IPS-18a (cell line): Measurements from ENCODE around the gene RNF13.

Experiments used
- H3K27ac ChIP-seq: one replicate; pipeline ENCODE4 v1.5.1; 2013; ENCODE audit warnings: low read length
- H3K27me3 ChIP-seq: one replicate; pipeline ENCODE4 v1.6.1; 2013; ENCODE audit warnings: mild to moderate bottlenecking, low read length; ENCODE audit not compliant: control insufficient read depth, insufficient read depth
- H3K36me3 ChIP-seq: one replicate; pipeline ENCODE4 v1.6.1; 2013; ENCODE audit warnings: low read depth, low read length; ENCODE audit not compliant: control insufficient read depth
- H3K4me1 ChIP-seq: one replicate; pipeline ENCODE4 v1.6.1; 2013; ENCODE audit warnings: low read depth, low read length; ENCODE audit not compliant: control insufficient read depth
- H3K4me3 ChIP-seq: one replicate; pipeline ENCODE4 v1.5.1; 2013; ENCODE audit warnings: low read length
- H3K9ac ChIP-seq: one replicate; pipeline ENCODE4 v1.6.1; 2013; ENCODE audit warnings: mild to moderate bottlenecking, low read length, moderate library complexity
- H3K9me3 ChIP-seq: one replicate; pipeline ENCODE4 v1.6.1; 2013; ENCODE audit warnings: low read depth, low read length; ENCODE audit not compliant: control insufficient read depth

The RNF13 gene

DNA sequence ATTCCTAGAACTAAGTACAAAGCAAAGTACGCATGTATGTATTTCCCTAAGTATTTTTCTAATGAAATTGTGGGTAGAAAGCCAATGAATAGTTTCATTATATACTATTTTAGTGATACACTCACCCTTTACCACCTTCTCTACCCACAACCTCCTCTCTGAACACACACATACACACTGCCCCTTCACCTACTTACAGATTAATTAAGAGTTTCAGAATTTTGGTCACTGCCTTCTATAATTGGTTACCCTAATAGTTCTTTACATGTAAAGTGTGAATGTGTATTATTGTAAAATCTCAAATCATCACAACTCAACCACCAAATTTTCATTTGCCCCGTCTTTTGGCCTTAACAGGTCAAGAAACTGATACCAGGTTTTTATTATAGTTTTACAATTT is 150.5 kb downstream of the RNF13 start:
- Histone ChIP-seq H3K9ac (no peak overlapping the region), H3K4me1 (peaks cover 25% of the 10 kb centered on the region), H3K4me3 (no peak overlapping the region), H3K27ac (no peak overlapping the region), H3K9me3 (no peaks in the 10 kb centered on the region), H3K36me3 (peaks cover 61% of the 10 kb centered on the region), H3K27me3 (no peaks in the 10 kb centered on the region)

DNA sequence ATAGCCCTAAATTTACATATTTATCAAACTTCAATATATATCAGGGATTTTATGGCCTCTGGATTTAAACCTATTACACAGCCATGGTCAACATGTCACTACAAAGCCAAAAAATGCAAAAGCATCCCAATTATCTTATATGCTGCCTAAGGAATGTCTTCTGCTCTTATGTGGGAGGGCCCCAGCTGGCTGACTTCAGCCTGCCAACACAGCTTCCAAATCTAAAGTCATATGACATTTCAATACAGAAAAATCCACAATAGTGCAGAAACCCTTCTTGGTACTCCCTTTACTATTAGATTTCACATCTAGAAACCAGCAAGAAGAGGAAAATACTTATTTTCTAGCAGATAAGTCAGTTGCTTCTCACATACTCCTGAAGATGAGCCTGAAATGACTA is 151.3 kb downstream of the RNF13 start:
- no peaks in the 10 kb centered on the region for H3K27me3 ChIP-seq
- H3K4me1 ChIP-seq = peaks cover 25% of the 10 kb centered on the region
- H3K9ac ChIP-seq = no peak overlapping the region
- H3K9me3 ChIP-seq = no peaks in the 10 kb centered on the region
- peaks cover 61% of the 10 kb centered on the region for H3K36me3 ChIP-seq
- H3K27ac ChIP-seq = no peak overlapping the region
- H3K4me3 ChIP-seq = no peak overlapping the region

DNA sequence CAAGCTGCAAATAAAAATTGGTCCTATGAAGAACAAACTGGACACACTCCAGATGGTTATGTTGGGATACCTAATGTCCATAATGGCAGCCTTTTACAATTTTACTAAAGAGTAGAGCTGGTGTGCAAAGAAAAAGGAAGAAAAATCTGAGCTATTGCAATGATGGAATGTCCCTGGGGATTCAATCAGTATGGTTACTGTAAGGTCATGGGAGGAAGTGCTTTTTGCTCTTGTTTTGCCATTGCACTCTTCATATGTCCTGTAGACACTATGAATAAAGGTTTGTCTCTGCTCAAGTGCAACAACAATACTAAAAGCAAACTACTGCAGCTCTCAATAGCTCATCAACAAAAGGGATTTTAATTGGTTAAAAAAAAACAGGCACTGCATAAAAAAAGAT is 152.3 kb downstream of the RNF13 start:
- peaks cover 25% of the 10 kb centered on the region for H3K4me1 ChIP-seq
- no peak overlapping the region for H3K9ac ChIP-seq
- no peak overlapping the region for H3K27ac ChIP-seq
- H3K4me3 ChIP-seq = no peak overlapping the region
- no peaks in the 10 kb centered on the region for H3K9me3 ChIP-seq
- no peaks in the 10 kb centered on the region for H3K27me3 ChIP-seq
- H3K36me3 ChIP-seq = peaks cover 58% of the 10 kb centered on the region

DNA sequence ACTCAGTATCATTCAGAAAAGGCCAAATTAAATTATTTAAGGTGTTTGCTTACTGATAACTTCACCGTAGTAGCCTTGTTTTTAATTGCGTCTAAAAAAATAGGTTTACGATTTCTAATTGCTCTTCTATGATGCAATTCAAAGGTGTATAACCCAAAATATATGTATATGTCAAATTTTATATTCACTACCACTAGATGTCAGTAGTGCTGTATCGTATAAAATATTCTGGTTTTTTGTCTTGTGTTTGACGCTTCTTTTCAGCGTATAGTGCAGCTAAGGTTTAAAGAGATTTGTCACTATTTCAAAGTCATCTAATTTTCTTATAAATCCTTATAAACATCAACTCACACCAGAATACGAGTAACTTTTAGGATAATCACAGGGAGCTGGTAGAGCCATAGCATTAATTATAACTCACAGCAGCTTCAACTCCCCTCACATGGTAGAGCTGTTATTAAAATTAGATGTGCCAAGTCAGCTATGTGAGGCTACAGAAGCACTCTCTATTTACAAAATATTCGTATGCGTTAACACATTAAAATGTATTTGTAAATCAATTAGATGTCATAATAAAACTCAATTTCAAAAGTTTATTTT is 154.2 kb downstream of the RNF13 start:
- Histone ChIP-seq H3K9ac (peak overlapping the region; percentile 18), H3K36me3 (peaks cover 50% of the 10 kb centered on the region), H3K27me3 (no peaks in the 10 kb centered on the region), H3K4me1 (peaks cover 28% of the 10 kb centered on the region), H3K9me3 (no peaks in the 10 kb centered on the region), H3K27ac (peak overlapping the region; percentile 21), H3K4me3 (peak overlapping the region; percentile 98)

DNA sequence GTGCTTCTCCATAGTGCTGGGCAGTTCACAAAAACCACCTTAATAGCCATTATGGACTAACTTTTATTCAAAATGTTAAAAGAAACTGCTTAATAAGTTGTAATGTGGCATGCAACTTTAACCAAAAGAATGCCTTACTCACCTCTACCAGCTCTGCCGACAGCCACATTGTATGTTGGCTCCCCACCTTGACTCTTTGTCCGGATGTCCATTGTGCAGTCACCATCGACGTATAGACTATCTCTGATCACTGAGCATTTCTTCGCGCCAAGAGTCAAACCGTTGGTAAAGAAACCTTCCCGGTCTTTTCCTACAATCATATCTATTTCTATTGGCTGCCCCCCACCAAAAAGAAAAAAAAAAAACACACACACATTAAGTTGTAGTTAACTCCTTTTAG is 155.2 kb downstream of the RNF13 start:
- no peaks in the 10 kb centered on the region for H3K27me3 ChIP-seq
- peak overlapping the region; percentile 100 for H3K9ac ChIP-seq
- H3K36me3 ChIP-seq = peaks cover 47% of the 10 kb centered on the region
- no peaks in the 10 kb centered on the region for H3K9me3 ChIP-seq
- peak overlapping the region; percentile 98 for H3K4me3 ChIP-seq
- peaks cover 33% of the 10 kb centered on the region for H3K4me1 ChIP-seq
- H3K27ac ChIP-seq = peak overlapping the region; percentile 97

DNA sequence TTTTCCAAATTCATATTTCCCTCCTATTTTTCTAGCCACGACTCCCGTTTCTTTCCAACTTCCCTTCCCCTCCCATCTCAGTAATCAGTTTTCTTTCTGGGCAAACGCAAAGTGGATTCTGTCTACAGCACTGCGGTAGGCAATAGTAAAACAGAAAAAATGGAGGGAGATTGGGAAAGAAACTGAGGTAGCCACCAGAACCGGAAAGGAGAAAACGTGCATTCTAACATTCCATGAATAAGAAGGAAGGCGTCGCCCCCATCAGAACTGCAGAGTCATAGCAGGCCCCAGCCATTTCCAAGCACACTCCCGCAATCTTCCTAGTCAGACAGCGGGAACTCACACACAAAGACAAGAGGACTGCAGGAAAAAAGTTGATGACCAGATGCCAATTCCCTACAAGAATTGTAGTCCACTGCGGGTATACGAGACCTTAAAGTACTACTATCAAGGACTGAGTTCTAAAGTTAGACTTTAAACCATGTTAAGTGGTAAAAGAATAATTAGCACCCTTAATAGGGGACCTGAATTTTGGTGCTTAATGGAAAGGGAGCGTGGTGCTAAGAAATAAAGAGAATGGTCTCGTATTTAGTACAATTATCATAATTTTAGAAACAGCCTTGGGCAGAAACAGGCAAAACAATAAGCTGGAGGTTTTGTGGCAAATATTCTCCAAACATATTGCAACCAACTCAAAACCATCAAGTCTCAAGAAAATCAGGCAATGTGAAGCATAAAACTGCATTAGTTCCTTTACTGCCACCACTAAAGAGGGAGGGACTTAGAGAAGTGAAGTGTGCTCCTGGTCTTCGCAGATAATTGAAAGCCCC is 156.3 kb downstream of the RNF13 start:
- no peaks in the 10 kb centered on the region for H3K27me3 ChIP-seq
- H3K4me3 ChIP-seq = peak overlapping the region; percentile 98
- peaks cover 36% of the 10 kb centered on the region for H3K36me3 ChIP-seq
- H3K4me1 ChIP-seq = peaks cover 33% of the 10 kb centered on the region
- peak overlapping the region; percentile 100 for H3K9ac ChIP-seq
- H3K27ac ChIP-seq = peak overlapping the region; percentile 97
- H3K9me3 ChIP-seq = no peaks in the 10 kb centered on the region

DNA sequence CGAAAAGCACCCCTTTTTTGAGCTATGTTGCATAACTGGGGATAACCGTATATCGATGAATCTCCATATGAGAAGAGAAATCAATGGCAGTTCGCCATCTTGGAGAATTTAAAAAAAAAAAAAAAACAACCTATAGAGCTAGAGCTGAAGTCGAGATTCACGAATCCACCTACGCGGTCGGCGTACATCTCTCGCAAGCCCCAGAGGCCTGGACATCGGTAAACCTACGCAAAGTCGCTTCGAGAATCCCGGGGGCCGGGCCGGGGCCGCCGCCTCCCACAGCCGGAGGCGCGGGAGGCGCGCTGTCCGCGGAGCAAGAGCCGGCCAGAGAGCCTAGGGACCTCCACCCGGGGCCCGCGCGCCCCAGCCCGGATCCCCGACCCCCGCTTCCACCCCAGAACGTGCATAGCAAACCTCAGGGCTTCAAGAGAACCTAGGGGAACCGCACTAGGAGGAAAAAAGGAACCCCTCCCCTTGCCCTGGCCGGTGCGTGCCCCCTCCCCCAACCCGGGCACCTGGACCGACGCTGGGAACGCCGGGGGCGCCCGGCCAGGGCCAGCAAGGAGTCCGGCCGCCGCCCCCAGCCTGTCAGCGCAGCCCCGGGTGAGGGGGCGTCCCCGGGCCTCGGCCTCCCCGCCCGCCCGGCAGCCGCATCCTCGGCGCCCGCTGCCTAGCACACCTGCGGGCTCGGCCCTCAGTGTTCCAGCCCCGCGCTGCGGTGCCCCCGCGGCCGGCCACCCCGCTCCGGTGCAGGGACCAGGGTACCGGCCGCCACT is 157.1 kb downstream of the RNF13 start:
- H3K36me3 ChIP-seq = peaks cover 28% of the 10 kb centered on the region
- peaks cover 33% of the 10 kb centered on the region for H3K4me1 ChIP-seq
- peak overlapping the region; percentile 97 for H3K27ac ChIP-seq
- peak overlapping the region; percentile 100 for H3K9ac ChIP-seq
- no peaks in the 10 kb centered on the region for H3K9me3 ChIP-seq
- H3K4me3 ChIP-seq = peak overlapping the region; percentile 98
- no peaks in the 10 kb centered on the region for H3K27me3 ChIP-seq

DNA sequence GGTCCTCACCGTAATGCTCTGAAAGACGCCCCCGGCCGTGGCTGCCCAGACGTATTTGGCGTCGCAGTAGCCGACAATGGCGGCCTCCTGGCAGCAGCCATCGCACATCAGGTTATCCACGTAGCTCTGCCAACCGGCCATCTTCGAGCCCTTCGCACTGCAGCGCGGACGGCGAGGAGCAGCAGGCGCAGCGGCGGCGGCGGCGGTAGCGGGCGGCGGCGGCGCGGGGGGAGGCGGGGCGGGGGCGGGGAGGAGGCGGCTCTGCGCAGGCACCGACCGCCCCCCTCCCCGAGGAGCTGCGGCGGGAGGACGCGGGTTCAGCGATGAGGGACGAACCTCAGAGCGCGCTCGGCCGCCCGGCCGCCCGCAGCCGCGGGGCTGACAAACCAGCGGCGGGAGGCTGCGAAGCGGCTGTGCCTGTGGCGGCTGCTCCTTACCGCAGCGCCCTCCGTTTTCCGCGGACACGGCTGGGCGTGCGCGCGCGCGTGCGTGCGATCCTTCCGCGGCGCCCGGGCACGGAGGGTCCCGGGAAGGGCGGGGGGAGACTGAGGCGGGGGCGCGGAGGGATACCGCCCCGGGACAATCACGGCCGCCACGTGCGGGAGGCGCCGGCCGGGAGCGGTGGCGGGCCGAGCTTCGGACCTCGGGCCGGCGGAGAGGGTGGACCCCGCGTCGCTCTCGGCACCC is 157.8 kb downstream of the RNF13 start, which contains the start of gene PFN2:
TSS of gene PFN2 (minus strand) at position 180 of the 687 bp plus-strand sequence. CDS start at position 141, 39 bp downstream.
- H3K36me3 ChIP-seq = peaks cover 22% of the 10 kb centered on the region
- no peaks in the 10 kb centered on the region for H3K27me3 ChIP-seq
- peak within 1 kb of the TSS; percentile 100 for H3K9ac ChIP-seq
- H3K9me3 ChIP-seq = no peaks in the 10 kb centered on the region
- H3K27ac ChIP-seq = peak within 1 kb of the TSS; percentile 97
- H3K4me1 ChIP-seq = peaks cover 33% of the 10 kb centered on the region
- H3K4me3 ChIP-seq = peak within 1 kb of the TSS; percentile 98

DNA sequence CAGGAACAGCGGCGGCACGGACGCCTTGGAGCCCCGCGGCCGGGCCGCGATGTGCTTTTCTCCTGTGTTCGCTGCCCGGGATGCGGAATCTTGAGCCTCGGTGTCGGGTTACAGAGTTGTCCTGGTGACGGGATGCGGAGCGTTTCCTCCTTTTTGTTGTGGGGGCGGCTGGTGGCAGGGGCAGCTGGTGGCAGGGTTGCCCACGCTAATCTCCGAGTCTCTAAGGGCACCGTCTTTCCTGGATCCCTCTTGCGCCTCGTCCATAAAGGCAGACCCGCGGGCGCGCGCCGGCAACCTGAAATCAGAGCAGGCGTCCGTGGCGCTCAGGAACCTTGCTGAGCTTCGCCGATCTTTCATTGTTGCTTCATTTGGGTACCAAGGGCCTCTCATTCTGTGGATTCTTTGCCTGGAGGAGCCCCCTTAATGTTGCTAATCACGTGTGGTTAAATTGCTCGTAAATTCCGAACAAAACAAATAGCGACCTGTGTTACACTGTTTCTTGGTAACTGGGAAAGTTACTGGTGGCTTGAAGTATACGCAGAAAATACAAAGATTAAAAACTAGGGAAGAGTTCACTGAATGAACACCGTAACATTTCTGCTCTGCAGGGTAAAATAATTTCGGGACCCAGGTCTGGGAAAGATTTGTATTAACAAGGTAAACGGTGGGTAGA is 158.5 kb downstream of the RNF13 start:
- peak overlapping the region; percentile 100 for H3K9ac ChIP-seq
- peaks cover 26% of the 10 kb centered on the region for H3K4me1 ChIP-seq
- H3K27ac ChIP-seq = peak overlapping the region; percentile 86
- no peaks in the 10 kb centered on the region for H3K9me3 ChIP-seq
- H3K36me3 ChIP-seq = peaks cover 16% of the 10 kb centered on the region
- peak overlapping the region; percentile 90 for H3K4me3 ChIP-seq
- H3K27me3 ChIP-seq = no peaks in the 10 kb centered on the region

DNA sequence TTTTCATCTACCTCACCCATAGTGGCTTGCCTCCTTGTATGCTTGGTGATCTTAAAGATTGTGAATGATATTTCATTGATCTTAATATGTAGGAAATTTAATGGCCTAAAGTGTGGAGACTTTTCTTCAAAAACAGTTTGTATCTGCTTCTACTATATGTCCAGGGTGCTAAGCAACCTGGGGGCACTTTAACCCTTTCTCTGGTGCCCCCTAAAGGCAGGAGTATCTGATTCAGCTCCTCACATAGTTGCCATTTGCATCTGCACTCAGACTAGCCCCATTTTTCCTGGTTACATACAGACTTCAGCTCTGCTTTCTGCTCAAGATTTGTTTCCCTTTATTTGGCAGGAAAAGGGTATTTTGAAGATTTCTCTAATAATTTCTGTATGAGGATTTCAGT is 162.9 kb downstream of the RNF13 start:
- no peaks in the 10 kb centered on the region for H3K9me3 ChIP-seq
- H3K9ac ChIP-seq = no peak overlapping the region
- peaks cover 7% of the 10 kb centered on the region for H3K4me1 ChIP-seq
- no peak overlapping the region for H3K4me3 ChIP-seq
- no peak overlapping the region for H3K27ac ChIP-seq
- H3K36me3 ChIP-seq = no peaks in the 10 kb centered on the region
- H3K27me3 ChIP-seq = no peaks in the 10 kb centered on the region
